Right lung (tissue), 5 donors: Measurements from ENCODE around the gene TMEM131. TPM values are rescaled to one million over a fixed set of nuclear protein-coding genes. Genes with fewer than 3 reads are reported as not detected.
"Not testable (repeated sequence)": the region's sequence is repeated elsewhere in the genome, so short reads cannot be mapped to it uniquely, and the experiment has no call there.

ENCODE experiments used
- DNase-seq, 2 donors: peaks; one replicate each; pipeline ENCODE4 v3.0.0-alpha.2; 2013
- polyA plus RNA-seq, 5 donors: library from polyadenylated mRNA; unstranded; fragments of 120-200 nt; gene quantifications; one replicate each; pipeline versions ENCODE4 v1.2.1 to v1.2.3, GENCODE V29; 2013; ENCODE audit warnings: inconsistent platforms in 1 of 5, low replicate concordance in 1 of 5; ENCODE audit not compliant: insufficient read length in 5 of 5, insufficient read depth in 1 of 5

The TMEM131 gene
- polyA plus RNA-seq, 5 donors = 41.3 to 50.1 (median 46.7) TPM

- DNase-seq = no peak
These were observed 271.2 kb downstream of the TMEM131 start for GRCh38 chr2:97724501-97724900.

- no peak for DNase-seq
These were observed 271.7 kb downstream of the TMEM131 start for GRCh38 chr2:97724073-97724410.

- DNase-seq = no peak
These were observed 272.3 kb downstream of the TMEM131 start for GRCh38 chr2:97723156-97724072.

- no peak for DNase-seq
These were observed 273.5 kb downstream of the TMEM131 start for GRCh38 chr2:97722227-97722626.

GRCh38 chr2:97720746-97721145, 275.0 kb downstream of the TMEM131 start:
- no peak for DNase-seq

GRCh38 chr2:97719362-97720155, 276.2 kb downstream of the TMEM131 start:
- DNase-seq = no peak

- DNase-seq = no peak
These were observed 276.8 kb downstream of the TMEM131 start for GRCh38 chr2:97718942-97719341.

GRCh38 chr2:97718051-97718882, 277.5 kb downstream of the TMEM131 start:
- DNase-seq = no peak

GRCh38 chr2:97717613-97717995, 278.1 kb downstream of the TMEM131 start:
- no peak for DNase-seq

GRCh38 chr2:97716695-97717612, 278.8 kb downstream of the TMEM131 start:
- no peak for DNase-seq

- no peak for DNase-seq
These were observed 279.6 kb downstream of the TMEM131 start for GRCh38 chr2:97715951-97716694.

GRCh38 chr2:97714950-97715652, 280.6 kb downstream of the TMEM131 start:
- DNase-seq = no peak

- DNase-seq = no peak
These were observed 281.4 kb downstream of the TMEM131 start for GRCh38 chr2:97714084-97714949.

- no peak for DNase-seq
These were observed 282.3 kb downstream of the TMEM131 start, which contains the start of gene ZAP70 for GRCh38 chr2:97713296-97714083. TSS of gene ZAP70 (plus strand) at chr2:97713576. CDS start at chr2:97724037, 10,461 bp downstream.

GRCh38 chr2:97712693-97713295, 283.0 kb downstream of the TMEM131 start:
- no peak for DNase-seq

- not testable (repeated sequence) for DNase-seq
These were observed 283.6 kb downstream of the TMEM131 start for GRCh38 chr2:97712175-97712574.

- DNase-seq = no peak
These were observed 284.4 kb downstream of the TMEM131 start for GRCh38 chr2:97711394-97711711.
